SK-N-SH treated with all-trans-retinoic acid at 6 μM for 48 hours (cell line): ENCODE measurements around the gene DNAAF3.

ENCODE experiments used
- ATAC-seq: fragments of 200-7000 bp; cut with Tn5 transposase; 3 replicates; pipeline ENCODE4 v1.9.1; 2020; ENCODE audit warnings: mild to moderate bottlenecking, moderate library complexity
- ARNTL ChIP-seq: fragments of 450-650 bp; formaldehyde crosslinking; IDR thresholded peaks from 2 replicates; pipeline ENCODE4 v1.5.0; 2020; ENCODE audit warnings: low read depth, mild to moderate bottlenecking, moderate library complexity, borderline replicate concordance
- CSRNP3 ChIP-seq: fragments of 250-450 bp; sonication (Bioruptor Pico); IDR thresholded peaks from 2 replicates; pipeline ENCODE4 v1.5.1; 2021; ENCODE audit warnings: mild to moderate bottlenecking, moderate library complexity
- GLIS3 ChIP-seq: fragments of 250-450 bp; sonication (Bioruptor Pico); IDR thresholded peaks from 2 replicates; pipeline ENCODE4 v1.5.0; 2020; ENCODE audit warnings: mild to moderate bottlenecking, moderate library complexity
- ISL1 ChIP-seq: fragments of 250-450 bp; sonication (Bioruptor Pico); IDR thresholded peaks from 2 replicates; pipeline ENCODE4 v2.1.2; 2022; ENCODE audit warnings: mild to moderate bottlenecking, moderate library complexity
- OSR1 ChIP-seq: fragments of 250-450 bp; sonication (Bioruptor Pico); IDR thresholded peaks from 2 replicates; pipeline ENCODE4 v1.8.0; 2022; ENCODE audit warnings: moderate library complexity, mild to moderate bottlenecking, inconsistent platforms
- PATZ1 ChIP-seq: fragments of 250-450 bp; sonication (Bioruptor Pico); IDR thresholded peaks from 2 replicates; pipeline ENCODE4 v1.8.0; 2020; ENCODE audit warnings: mild to moderate bottlenecking, moderate library complexity, borderline replicate concordance
- PPARA ChIP-seq: fragments of 250-450 bp; sonication (Bioruptor Pico); IDR thresholded peaks from 2 replicates; pipeline ENCODE4 v1.5.0; 2020; ENCODE audit warnings: mild to moderate bottlenecking, borderline replicate concordance
- TCF4 ChIP-seq: fragments of 250-450 bp; sonication (Bioruptor Pico); IDR thresholded peaks from 2 replicates; pipeline ENCODE4 v1.8.0; 2021; ENCODE audit warnings: mild to moderate bottlenecking, moderate library complexity, borderline replicate concordance
- TOX ChIP-seq: fragments of 250-450 bp; sonication (Bioruptor Pico); IDR thresholded peaks from 2 replicates; pipeline ENCODE4 v1.8.0; 2021; ENCODE audit warnings: mild to moderate bottlenecking, moderate library complexity, borderline replicate concordance
- ZC3H10 ChIP-seq: fragments of 250-450 bp; sonication (Bioruptor Pico); IDR thresholded peaks from 2 replicates; pipeline ENCODE4 v1.5.1; 2021; ENCODE audit warnings: mild to moderate bottlenecking, moderate library complexity
- ZFP3 ChIP-seq: fragments of 250-450 bp; sonication (Bioruptor Pico); IDR thresholded peaks from 2 replicates; pipeline ENCODE4 v1.5.0; 2020; ENCODE audit warnings: mild to moderate bottlenecking, moderate library complexity
- ZFP30 ChIP-seq: fragments of 450-650 bp; formaldehyde crosslinking; IDR thresholded peaks from 2 replicates; pipeline ENCODE4 v1.5.0; 2022; ENCODE audit warnings: mild to moderate bottlenecking, moderate library complexity
- ZNF565 ChIP-seq: fragments of 450-650 bp; formaldehyde crosslinking; conservative IDR thresholded peaks from 2 replicates; pipeline ENCODE4 v1.5.0; 2020; ENCODE audit warnings: low read depth, mild to moderate bottlenecking, moderate library complexity
- ZNF70 ChIP-seq: fragments of 450-650 bp; formaldehyde crosslinking; IDR thresholded peaks from 2 replicates; pipeline ENCODE4 v1.5.0; 2020; ENCODE audit warnings: mild to moderate bottlenecking, moderate library complexity
- ZNF8 ChIP-seq: fragments of 450-650 bp; formaldehyde crosslinking; IDR thresholded peaks from 2 replicates; pipeline ENCODE4 v1.5.0; 2020; ENCODE audit warnings: mild to moderate bottlenecking, moderate library complexity
- TF ChIP-seq, protein P1 (sequence below): fragments of 250-450 bp; sonication (Bioruptor Pico); IDR thresholded peaks from 2 replicates; pipeline ENCODE4 v1.5.0; 2020; ENCODE audit warnings: mild to moderate bottlenecking, moderate library complexity
- TF ChIP-seq, protein P2 (sequence below): fragments of 250-450 bp; sonication (Bioruptor Pico); IDR thresholded peaks from 2 replicates; pipeline ENCODE4 v1.5.1; 2020; ENCODE audit warnings: low read depth, mild to moderate bottlenecking, moderate library complexity
- TF ChIP-seq, protein P3 (sequence below): fragments of 250-450 bp; sonication (Bioruptor Pico); IDR thresholded peaks from 2 replicates; pipeline ENCODE4 v1.8.0; 2021; ENCODE audit warnings: low read depth, mild to moderate bottlenecking, moderate library complexity, borderline replicate concordance

DNAAF3 gene

GRCh38 chr19:55115446-55116065, 50.9 kb downstream of the DNAAF3 start (continued):
- TF ChIP-seq, protein P1, sequence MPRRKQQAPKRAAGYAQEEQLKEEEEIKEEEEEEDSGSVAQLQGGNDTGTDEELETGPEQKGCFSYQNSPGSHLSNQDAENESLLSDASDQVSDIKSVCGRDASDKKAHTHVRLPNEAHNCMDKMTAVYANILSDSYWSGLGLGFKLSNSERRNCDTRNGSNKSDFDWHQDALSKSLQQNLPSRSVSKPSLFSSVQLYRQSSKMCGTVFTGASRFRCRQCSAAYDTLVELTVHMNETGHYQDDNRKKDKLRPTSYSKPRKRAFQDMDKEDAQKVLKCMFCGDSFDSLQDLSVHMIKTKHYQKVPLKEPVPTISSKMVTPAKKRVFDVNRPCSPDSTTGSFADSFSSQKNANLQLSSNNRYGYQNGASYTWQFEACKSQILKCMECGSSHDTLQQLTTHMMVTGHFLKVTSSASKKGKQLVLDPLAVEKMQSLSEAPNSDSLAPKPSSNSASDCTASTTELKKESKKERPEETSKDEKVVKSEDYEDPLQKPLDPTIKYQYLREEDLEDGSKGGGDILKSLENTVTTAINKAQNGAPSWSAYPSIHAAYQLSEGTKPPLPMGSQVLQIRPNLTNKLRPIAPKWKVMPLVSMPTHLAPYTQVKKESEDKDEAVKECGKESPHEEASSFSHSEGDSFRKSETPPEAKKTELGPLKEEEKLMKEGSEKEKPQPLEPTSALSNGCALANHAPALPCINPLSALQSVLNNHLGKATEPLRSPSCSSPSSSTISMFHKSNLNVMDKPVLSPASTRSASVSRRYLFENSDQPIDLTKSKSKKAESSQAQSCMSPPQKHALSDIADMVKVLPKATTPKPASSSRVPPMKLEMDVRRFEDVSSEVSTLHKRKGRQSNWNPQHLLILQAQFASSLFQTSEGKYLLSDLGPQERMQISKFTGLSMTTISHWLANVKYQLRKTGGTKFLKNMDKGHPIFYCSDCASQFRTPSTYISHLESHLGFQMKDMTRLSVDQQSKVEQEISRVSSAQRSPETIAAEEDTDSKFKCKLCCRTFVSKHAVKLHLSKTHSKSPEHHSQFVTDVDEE (CRISPR knock-in tag) = no peak
- TF ChIP-seq, protein P2, sequence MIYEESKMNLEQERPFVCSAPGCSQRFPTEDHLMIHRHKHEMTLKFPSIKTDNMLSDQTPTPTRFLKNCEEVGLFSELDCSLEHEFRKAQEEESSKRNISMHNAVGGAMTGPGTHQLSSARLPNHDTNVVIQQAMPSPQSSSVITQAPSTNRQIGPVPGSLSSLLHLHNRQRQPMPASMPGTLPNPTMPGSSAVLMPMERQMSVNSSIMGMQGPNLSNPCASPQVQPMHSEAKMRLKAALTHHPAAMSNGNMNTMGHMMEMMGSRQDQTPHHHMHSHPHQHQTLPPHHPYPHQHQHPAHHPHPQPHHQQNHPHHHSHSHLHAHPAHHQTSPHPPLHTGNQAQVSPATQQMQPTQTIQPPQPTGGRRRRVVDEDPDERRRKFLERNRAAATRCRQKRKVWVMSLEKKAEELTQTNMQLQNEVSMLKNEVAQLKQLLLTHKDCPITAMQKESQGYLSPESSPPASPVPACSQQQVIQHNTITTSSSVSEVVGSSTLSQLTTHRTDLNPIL (CRISPR knock-in tag) = no peak
- TF ChIP-seq PPARA (CRISPR knock-in tag) (no peak), ISL1 (CRISPR knock-in tag) (no peak), ZNF565 (CRISPR knock-in tag) (no peak)
- TF ChIP-seq, all 23 proteins: peak for 0

DNA sequence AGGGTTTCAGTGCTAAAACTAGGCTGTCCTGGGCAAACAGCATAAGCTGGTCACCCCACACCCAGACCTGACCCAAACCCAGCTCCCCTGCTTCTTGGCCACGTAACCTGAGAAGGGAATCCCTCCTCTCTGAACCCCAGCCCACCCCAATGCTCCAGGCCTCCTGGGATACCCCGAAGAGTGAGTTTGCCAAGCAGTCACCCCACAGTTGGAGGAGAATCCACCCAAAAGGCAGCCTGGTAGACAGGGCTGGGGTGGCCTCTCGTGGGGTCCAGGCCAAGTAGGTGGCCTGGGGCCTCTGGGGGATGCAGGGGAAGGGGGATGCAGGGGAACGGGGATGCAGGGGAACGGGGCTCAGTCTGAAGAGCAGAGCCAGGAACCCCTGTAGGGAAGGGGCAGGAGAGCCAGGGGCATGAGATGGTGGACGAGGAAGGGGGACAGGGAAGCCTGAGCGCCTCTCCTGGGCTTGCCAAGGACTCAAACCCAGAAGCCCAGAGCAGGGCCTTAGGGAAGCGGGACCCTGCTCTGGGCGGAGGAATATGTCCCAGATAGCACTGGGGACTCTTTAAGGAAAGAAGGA, 51.8 kb downstream of the DNAAF3 start:
- TF ChIP-seq TCF4 (CRISPR knock-in tag) (no peak), ZNF565 (CRISPR knock-in tag) (no peak), ARNTL (CRISPR knock-in tag) (no peak), TOX (CRISPR knock-in tag) (no peak), PPARA (CRISPR knock-in tag) (no peak), ZNF70 (CRISPR knock-in tag) (no peak), ZFP30 (CRISPR knock-in tag) (no peak), ZC3H10 (CRISPR knock-in tag) (no peak)
- no peak for ATAC-seq

GRCh38 chr19:55113570-55114039, 52.8 kb downstream of the DNAAF3 start:
- peak; percentile 11 for ATAC-seq
- TF ChIP-seq, protein P2 (CRISPR knock-in tag) = 0 out of 2 replicates have a peak, but pooled peaks have one; percentile 32
- TF ChIP-seq ZNF565 (CRISPR knock-in tag) = no peak

GRCh38 chr19:55112777-55113569, 53.4 kb downstream of the DNAAF3 start:
- no peak for ATAC-seq
- TF ChIP-seq, protein P1 (CRISPR knock-in tag) = no peak
- no peak for TF ChIP-seq ZNF565 (CRISPR knock-in tag)
- TF ChIP-seq GLIS3 (CRISPR knock-in tag) = no peak
- TF ChIP-seq ZC3H10 (CRISPR knock-in tag) = no peak
- no peak for TF ChIP-seq OSR1
- TF ChIP-seq ZNF70 (CRISPR knock-in tag) = no peak
- no peak for TF ChIP-seq CSRNP3 (CRISPR knock-in tag)
- TF ChIP-seq ZNF8 (CRISPR knock-in tag) = no peak
- no peak for TF ChIP-seq PPARA (CRISPR knock-in tag)
- no peak for TF ChIP-seq PATZ1 (CRISPR knock-in tag)
- no peak for TF ChIP-seq ARNTL (CRISPR knock-in tag)
- no peak for TF ChIP-seq ZFP30 (CRISPR knock-in tag)
- no peak for TF ChIP-seq ZFP3 (CRISPR knock-in tag)
- TF ChIP-seq, protein P3, sequence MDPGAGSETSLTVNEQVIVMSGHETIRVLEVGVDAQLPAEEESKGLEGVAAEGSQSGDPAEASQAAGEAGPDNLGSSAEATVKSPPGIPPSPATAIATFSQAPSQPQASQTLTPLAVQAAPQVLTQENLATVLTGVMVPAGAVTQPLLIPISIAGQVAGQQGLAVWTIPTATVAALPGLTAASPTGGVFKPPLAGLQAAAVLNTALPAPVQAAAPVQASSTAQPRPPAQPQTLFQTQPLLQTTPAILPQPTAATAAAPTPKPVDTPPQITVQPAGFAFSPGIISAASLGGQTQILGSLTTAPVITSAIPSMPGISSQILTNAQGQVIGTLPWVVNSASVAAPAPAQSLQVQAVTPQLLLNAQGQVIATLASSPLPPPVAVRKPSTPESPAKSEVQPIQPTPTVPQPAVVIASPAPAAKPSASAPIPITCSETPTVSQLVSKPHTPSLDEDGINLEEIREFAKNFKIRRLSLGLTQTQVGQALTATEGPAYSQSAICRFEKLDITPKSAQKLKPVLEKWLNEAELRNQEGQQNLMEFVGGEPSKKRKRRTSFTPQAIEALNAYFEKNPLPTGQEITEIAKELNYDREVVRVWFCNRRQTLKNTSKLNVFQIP (CRISPR knock-in tag) = no peak
